ENCODE results near the gene TOMM5.

TOMM5 gene

DNA sequence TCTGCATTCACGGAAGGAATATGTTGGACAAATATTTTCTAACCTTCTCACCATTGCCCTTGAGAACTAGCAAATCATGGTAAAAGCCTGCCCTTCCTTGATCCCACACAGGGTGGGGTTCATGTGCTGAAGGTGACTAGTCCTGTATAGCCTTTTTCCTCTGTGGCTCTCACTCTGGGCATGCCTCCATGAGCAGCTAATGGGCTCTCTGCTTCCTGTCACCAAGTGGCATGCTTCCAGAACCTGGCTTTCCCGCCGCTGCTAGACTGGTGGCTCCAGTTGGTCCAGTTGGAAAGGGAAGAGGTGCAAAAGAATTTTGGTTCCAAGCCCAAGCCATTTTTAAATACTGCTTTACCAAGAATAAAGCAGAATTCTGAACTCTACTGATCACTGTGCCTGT lies 51.8 kb downstream of the TOMM5 start:
- DNase-seq (ENCODE audit: low read depth), result no peak
- TF ChIP-seq, protein P1, sequence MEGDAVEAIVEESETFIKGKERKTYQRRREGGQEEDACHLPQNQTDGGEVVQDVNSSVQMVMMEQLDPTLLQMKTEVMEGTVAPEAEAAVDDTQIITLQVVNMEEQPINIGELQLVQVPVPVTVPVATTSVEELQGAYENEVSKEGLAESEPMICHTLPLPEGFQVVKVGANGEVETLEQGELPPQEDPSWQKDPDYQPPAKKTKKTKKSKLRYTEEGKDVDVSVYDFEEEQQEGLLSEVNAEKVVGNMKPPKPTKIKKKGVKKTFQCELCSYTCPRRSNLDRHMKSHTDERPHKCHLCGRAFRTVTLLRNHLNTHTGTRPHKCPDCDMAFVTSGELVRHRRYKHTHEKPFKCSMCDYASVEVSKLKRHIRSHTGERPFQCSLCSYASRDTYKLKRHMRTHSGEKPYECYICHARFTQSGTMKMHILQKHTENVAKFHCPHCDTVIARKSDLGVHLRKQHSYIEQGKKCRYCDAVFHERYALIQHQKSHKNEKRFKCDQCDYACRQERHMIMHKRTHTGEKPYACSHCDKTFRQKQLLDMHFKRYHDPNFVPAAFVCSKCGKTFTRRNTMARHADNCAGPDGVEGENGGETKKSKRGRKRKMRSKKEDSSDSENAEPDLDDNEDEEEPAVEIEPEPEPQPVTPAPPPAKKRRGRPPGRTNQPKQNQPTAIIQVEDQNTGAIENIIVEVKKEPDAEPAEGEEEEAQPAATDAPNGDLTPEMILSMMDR (conservative IDR thresholded peaks at IDR 0.05; ENCODE audit: control insufficient read depth, insufficient read depth, low read depth, low read length), result no peak
- H3K4me3 ChIP-seq (ENCODE audit: control insufficient read depth, low read depth, low read length), result no peak overlapping the region

DNA sequence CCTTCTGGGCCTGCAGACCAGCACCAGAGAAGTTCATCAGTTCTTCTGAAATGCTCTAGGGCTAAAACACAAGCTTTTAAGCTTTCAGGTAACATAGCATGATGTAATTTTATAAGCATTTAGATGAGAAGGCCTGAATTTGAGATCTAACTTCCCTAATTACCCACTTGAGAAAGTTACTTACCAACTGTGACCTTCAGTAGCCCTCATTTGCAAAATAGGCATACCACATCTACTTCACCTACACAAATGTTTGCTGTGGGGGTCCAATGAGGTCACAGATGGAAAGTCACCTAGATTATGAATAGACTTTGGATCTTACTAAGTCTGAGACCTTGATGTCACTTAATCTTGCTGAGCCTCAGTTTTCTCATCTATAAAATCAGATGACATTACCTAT lies 52.8 kb downstream of the TOMM5 start:
- no peak for DNase-seq (ENCODE audit: low read depth)
- H3K4me3 ChIP-seq (ENCODE audit: control insufficient read depth, low read depth, low read length), result no peak overlapping the region
- TF ChIP-seq, protein P1 (conservative IDR thresholded peaks at IDR 0.05; ENCODE audit: control insufficient read depth, insufficient read depth, low read depth, low read length), result no peak
